ENCODE results near the gene WWOX.

DNA sequence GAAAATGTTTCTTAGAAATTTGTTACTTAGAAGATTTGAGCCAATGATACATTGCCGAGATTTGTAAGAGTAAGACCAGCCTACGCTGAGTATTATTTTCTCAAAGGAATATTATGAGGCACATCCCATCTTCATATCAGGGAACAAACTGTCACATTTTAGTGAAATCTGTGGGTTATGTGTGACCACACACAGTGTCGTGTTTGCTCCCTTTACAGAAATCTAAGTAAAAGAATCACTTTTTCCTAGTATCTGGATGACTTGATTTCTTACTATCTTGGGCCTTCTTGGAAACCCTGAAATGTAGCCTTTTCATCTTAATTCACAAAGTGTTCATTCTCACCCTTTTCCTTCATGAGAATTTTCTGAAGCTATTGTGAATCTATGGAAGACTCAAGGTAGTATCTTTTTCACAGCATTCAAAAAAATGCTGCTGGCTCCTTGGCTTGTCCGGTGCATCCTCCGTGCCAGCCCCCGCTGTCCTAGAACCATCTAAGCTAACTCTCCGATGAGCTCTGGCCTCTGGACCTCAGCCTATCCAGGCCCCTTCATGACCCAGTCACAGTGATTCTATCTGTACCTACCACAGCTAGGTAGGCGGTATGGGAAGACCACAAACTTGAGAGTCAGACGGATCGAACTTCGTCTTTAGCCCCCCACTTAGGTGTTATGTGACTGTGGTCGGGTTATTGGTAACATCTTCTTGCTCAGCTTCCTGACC is 976.8 kb downstream of the WWOX start:
- TF ChIP-seq, protein P1, sequence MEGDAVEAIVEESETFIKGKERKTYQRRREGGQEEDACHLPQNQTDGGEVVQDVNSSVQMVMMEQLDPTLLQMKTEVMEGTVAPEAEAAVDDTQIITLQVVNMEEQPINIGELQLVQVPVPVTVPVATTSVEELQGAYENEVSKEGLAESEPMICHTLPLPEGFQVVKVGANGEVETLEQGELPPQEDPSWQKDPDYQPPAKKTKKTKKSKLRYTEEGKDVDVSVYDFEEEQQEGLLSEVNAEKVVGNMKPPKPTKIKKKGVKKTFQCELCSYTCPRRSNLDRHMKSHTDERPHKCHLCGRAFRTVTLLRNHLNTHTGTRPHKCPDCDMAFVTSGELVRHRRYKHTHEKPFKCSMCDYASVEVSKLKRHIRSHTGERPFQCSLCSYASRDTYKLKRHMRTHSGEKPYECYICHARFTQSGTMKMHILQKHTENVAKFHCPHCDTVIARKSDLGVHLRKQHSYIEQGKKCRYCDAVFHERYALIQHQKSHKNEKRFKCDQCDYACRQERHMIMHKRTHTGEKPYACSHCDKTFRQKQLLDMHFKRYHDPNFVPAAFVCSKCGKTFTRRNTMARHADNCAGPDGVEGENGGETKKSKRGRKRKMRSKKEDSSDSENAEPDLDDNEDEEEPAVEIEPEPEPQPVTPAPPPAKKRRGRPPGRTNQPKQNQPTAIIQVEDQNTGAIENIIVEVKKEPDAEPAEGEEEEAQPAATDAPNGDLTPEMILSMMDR (IDR thresholded peaks at IDR 0.05; ENCODE audit: low read depth, low read length) = no peak
- no peak for TF ChIP-seq POLR2A (IDR thresholded peaks at IDR 0.05; ENCODE audit: extremely low read depth, insufficient read length)

Measured in NB4 (cell line).